GM21367 (cell line): Measurements from ENCODE around the gene SEPTIN2.
A peak's percentile ranks its signal among the peaks of the same experiment; 100 is the strongest.
"Not testable (repeated sequence)": the region's sequence is repeated elsewhere in the genome, so short reads cannot be mapped to it uniquely, and the experiment has no call there.

Experiments used
- ATAC-seq: cut with Tn5 transposase; IDR thresholded peaks from one replicate; pipeline ENCODE4 v1.9.1; 2021; ENCODE audit not compliant: unreplicated experiment

Gene SEPTIN2

GRCh38 chr2:241286348-241287090 is 29.2 kb upstream of the SEPTIN2 start:
- ATAC-seq, result no peak

GRCh38 chr2:241288324-241288888 is 27.3 kb upstream of the SEPTIN2 start:
- no peak for ATAC-seq

GRCh38 chr2:241289053-241289452 is 26.7 kb upstream of the SEPTIN2 start:
- no peak for ATAC-seq

- no peak for ATAC-seq
Observed at GRCh38 chr2:241289597-241289996, 26.1 kb upstream of the SEPTIN2 start.

GRCh38 chr2:241291153-241291552 is 24.6 kb upstream of the SEPTIN2 start:
- no peak for ATAC-seq

GRCh38 chr2:241291977-241292376 is 23.7 kb upstream of the SEPTIN2 start:
- ATAC-seq, result no peak

- not testable (repeated sequence) for ATAC-seq
Observed at GRCh38 chr2:241293378-241293797, 22.3 kb upstream of the SEPTIN2 start.

GRCh38 chr2:241295326-241296095 is 20.2 kb upstream of the SEPTIN2 start:
- ATAC-seq, result no peak

GRCh38 chr2:241296767-241297166 is 19.0 kb upstream of the SEPTIN2 start:
- no peak for ATAC-seq

GRCh38 chr2:241298673-241299072 is 17.1 kb upstream of the SEPTIN2 start:
- no peak for ATAC-seq

GRCh38 chr2:241300000-241300399 is 15.7 kb upstream of the SEPTIN2 start:
- no peak for ATAC-seq

- no peak for ATAC-seq
Observed at GRCh38 chr2:241302083-241302482, 13.6 kb upstream of the SEPTIN2 start.

GRCh38 chr2:241302759-241303651 is 12.7 kb upstream of the SEPTIN2 start:
- ATAC-seq, result no peak

- no peak for ATAC-seq
Observed at GRCh38 chr2:241304039-241304670, 11.6 kb upstream of the SEPTIN2 start.

- no peak for ATAC-seq
Observed at GRCh38 chr2:241307055-241307454, 8.7 kb upstream of the SEPTIN2 start.

GRCh38 chr2:241308267-241308666 is 7.5 kb upstream of the SEPTIN2 start:
- ATAC-seq, result no peak

- ATAC-seq, result no peak
Observed at GRCh38 chr2:241308832-241309500, 6.8 kb upstream of the SEPTIN2 start.

GRCh38 chr2:241309684-241310117 is 6.0 kb upstream of the SEPTIN2 start:
- ATAC-seq, result peak; percentile 31

GRCh38 chr2:241310917-241311566 is 4.7 kb upstream of the SEPTIN2 start:
- no peak for ATAC-seq
